Measurements from ENCODE around the gene TSPAN14.

Gene TSPAN14

GRCh38 chr10:80457554-80458262 lies 3.6 kb downstream of the TSPAN14 start:
- DNase-seq, result no peak

GRCh38 chr10:80458263-80458625 lies 4.1 kb downstream of the TSPAN14 start:
- DNase-seq, result no peak

DNA sequence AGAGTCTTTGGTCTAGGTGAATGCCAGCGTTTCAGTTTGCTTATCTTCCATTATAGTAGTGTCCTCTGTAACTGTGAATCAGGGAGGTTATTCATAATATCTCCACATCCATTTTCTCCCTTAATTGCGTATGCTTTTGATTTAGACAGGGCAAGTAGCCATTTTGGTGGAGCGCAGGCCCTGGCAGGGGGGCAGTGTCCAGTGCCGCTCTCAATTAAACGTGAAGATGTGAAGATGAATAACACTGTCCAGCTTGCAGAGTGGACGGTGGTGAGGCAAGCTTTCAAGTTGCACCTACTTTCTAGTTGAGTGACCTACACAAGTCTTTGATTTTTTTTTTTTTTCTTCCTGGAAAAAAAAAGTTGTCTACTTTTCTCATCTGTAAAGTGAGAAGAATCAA lies 4.5 kb downstream of the TSPAN14 start:
- no peak for DNase-seq

- DNase-seq, result peak; percentile 78
Observed at GRCh38 chr10:80459047-80459865, 5.1 kb downstream of the TSPAN14 start.

- DNase-seq, result no peak
Observed at GRCh38 chr10:80460399-80461207, 6.5 kb downstream of the TSPAN14 start.

- no peak for DNase-seq
Observed at GRCh38 chr10:80461208-80462183, 7.4 kb downstream of the TSPAN14 start.

- no peak for DNase-seq
Observed at GRCh38 chr10:80462299-80462980, 8.3 kb downstream of the TSPAN14 start.

GRCh38 chr10:80462981-80463741 lies 9.1 kb downstream of the TSPAN14 start:
- DNase-seq, result no peak

- no peak for DNase-seq
Observed at GRCh38 chr10:80463868-80464267, 9.8 kb downstream of the TSPAN14 start.

DNA sequence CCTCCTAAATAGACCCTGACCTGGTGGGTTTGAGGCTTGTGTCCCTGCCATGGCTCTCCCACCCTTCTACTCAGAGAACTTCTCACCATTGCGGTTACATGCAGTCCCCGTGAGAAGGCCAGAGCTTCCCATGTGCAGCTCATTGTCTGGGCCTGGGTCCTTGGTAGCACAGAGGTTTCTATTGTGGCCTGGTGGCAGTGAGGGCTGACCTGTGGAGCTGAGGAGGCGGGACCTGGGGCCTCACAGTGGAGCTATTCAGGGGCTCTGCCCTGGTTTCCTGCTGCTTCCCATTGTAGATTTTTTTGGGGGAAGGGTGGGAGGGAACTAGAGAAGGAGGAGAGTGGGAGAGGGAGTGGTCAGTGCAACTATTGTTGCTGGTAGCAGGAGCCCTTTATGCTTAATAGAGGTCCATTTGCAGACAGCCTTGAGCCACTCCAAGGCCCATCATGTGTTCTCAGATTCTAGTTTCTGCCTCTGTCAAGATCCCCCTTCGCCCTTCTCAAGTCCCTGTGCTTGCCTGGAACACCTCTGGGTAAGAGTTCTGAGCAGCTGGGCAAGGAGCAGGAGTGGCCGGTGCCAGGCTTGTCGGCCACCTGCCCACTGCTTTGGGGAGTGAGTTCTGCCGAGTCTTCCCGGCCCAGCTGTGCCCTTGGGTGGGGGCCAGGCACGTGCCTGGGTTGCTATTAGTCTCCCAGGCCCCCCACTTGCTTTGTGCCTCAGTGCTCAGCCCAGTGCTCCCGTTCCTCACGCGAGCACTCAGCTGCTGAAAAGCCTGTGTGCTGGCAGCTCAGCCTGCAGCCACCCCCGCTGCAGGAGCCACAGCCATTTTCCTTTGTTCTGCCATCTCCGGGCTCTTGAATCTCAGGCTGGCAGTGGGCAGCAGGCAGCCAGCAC lies 10.7 kb downstream of the TSPAN14 start:
- no peak for DNase-seq

GRCh38 chr10:80465451-80465835 lies 11.3 kb downstream of the TSPAN14 start:
- no peak for DNase-seq

GRCh38 chr10:80465839-80466590 lies 11.9 kb downstream of the TSPAN14 start:
- DNase-seq, result peak; percentile 65

- no peak for DNase-seq
Observed at GRCh38 chr10:80466724-80467326, 12.7 kb downstream of the TSPAN14 start.

DNA sequence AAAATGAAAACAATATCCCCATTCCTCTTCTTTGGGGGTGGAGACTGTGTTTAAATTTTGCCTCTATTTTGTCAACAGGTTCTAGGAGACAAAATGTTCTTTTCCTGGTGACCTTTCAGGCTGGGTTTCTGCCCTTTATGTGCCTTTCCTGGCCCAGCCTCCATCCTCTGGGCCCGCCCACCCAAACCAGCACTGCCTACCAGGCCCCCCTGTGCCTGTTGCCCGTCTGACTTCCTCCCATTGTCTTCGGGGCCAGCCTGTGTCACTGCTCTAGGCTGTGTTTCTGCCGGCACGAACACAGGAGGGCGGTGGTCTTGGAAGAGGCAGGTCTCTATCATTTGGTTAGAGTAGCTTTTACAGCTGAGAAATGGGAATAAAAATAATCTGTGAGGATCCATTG lies 13.9 kb downstream of the TSPAN14 start:
- DNase-seq, result peak; percentile 70

- no peak for DNase-seq
Observed at GRCh38 chr10:80468806-80469421, 14.8 kb downstream of the TSPAN14 start.

DNA sequence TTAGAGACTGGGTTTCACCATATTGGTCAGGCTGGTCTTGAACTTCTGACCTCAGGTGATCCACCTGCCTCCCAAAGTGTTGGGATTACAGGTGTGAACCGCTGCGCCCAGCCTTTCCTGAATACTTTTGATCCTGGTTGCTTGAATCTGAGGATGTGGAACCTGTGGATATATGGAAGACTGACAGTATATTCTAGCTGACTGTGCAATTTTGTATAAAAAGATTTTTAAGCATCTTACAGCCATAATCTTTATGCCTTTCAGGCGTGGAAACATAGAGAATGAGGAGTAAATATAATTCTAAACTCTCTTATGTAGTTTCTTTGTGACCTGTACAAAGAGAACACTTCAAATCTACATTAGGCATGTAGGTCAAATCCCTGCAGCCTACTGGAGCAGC lies 16.2 kb downstream of the TSPAN14 start:
- no peak for DNase-seq

DNA sequence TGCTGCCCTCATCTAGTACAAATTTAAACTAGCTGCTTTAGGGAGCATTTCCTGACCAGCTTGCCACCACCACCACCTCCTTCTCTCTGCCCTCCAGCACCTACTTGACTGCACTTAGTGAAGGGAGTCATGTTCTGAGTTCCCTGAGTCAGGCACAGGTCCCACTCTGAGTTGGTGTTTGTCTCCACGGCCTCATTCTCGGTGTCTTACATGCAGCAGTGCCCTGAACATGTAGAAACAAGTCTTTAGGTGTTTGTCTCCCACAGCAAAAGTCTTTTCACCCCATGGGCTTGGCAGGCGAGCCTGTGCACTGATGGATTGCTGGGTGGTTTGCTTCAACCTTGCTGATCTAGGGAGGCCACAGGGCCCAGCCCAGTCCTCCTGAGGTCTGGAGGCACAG lies 16.9 kb downstream of the TSPAN14 start:
- no peak for DNase-seq

DNA sequence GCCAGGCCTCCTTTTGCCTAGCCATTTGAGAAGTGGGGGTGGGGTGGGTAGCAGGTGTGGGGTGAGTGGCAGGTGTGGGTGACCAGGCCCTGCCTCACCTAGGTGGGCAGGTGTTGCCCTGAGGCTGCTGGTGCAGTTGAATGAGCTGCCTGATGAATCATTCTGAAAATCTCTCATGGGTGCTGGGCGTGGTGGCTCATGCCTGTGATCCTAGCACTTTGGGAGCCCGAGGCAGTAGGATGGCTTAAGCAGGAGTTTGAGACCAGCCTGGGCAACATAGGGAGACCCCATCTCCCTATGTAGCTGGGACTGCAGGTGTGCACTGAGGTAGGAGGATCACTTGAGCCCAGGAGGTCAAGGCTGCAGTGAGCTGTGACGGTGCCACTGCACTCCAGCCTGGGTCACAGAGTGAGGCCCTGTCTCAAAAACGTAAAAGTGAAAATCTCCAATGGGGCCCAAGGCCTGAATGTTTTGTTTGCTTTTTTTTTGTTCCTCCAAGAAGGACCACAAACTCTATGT lies 17.7 kb downstream of the TSPAN14 start:
- DNase-seq, result no peak

All from CD4-positive, alpha-beta T cell treated with Interleukin-21 for 1 hour (primary cell).